Measurements from ENCODE around the gene CIPC.

Gene CIPC

DNA sequence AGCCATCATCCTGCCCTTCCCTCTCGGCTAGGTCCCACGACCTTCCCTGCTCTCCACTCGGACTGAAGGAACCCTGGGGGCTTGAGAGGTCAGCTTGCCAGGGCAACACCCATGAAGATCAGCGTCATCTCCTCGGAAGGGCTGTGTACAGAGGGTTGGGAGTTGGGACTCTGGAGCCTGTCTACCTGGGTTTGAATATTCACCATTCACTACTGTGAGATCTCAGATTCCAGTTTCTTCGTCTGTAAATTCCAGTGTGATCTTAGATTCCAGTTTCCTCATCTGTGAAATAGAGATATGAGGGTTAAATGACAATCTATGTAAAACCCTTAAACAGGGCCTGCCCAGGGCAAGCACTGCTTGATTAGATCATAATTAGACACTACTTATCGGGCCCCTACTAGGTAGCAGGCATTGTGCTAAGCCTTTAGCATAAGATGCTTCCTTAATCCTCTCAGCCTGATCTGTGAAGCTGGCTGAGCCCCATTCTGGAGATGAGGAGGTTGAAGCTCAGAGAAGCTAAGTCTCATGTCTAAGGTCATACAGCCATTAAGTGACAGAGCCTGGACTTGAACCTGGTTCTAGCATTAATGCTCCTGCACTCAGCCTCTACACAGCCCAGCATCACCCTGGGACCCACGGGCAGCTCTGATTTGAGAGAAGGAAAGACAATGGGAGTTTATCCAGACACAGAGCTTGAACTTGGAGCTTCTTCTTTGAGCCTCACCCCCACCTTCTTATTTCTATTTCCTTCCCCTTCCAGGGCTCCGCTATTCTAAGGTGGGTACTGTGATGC is 44.1 kb downstream of the CIPC start:
- peak overlapping the region; percentile 39; the same call in 1 of the 2 replicates for H3K9ac ChIP-seq (ENCODE audit: low read depth, low read length)
- peaks cover 56% of the 10 kb centered on the region for H3K4me1 ChIP-seq (ENCODE audit: control insufficient read depth, insufficient read depth, low read length)
- H3K4me3 ChIP-seq (ENCODE audit: low read depth, low read length) = peak overlapping the region; percentile 72
- peaks cover 16% of the 10 kb centered on the region for H3K36me3 ChIP-seq (ENCODE audit: control insufficient read depth, insufficient read depth, low read length)
- H3K9me3 ChIP-seq (ENCODE audit: control insufficient read depth, insufficient read depth, low read length) = no peaks in the 10 kb centered on the region
- peak overlapping the region; percentile 15 for H3K27ac ChIP-seq (ENCODE audit: low read depth, low read length)
- H3K27me3 ChIP-seq (ENCODE audit: control insufficient read depth, insufficient read depth, low read length) = peaks cover 18% of the 10 kb centered on the region

DNA sequence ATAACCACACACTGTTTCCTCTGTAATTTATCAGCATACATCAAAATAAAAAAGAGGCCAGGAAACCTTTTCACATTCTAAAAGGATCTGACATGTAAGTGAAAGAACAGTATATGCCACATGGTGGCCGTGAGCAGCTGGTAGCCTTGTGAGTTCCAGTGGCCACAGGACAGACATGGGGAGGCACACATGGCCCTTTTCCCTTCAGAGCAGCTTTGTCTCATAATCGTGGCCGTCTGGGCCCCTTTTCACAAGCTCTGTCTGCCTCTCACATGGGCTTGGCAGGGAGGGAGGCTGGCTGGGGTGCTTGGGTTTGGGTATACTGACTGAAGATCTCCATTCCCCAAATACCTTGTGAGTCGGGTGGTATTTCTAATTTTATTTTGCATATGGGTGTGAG is 45.0 kb downstream of the CIPC start:
- Histone ChIP-seq H3K27me3 (ENCODE audit: control insufficient read depth, insufficient read depth, low read length) (peaks cover 18% of the 10 kb centered on the region), H3K36me3 (ENCODE audit: control insufficient read depth, insufficient read depth, low read length) (peaks cover 9% of the 10 kb centered on the region), H3K9me3 (ENCODE audit: control insufficient read depth, insufficient read depth, low read length) (no peaks in the 10 kb centered on the region), H3K4me1 (ENCODE audit: control insufficient read depth, insufficient read depth, low read length) (peaks cover 56% of the 10 kb centered on the region), H3K4me3 (ENCODE audit: low read depth, low read length) (peak overlapping the region; percentile 72), H3K27ac (ENCODE audit: low read depth, low read length) (peak overlapping the region; percentile 48), H3K9ac (ENCODE audit: low read depth, low read length) (no peak overlapping the region)

DNA sequence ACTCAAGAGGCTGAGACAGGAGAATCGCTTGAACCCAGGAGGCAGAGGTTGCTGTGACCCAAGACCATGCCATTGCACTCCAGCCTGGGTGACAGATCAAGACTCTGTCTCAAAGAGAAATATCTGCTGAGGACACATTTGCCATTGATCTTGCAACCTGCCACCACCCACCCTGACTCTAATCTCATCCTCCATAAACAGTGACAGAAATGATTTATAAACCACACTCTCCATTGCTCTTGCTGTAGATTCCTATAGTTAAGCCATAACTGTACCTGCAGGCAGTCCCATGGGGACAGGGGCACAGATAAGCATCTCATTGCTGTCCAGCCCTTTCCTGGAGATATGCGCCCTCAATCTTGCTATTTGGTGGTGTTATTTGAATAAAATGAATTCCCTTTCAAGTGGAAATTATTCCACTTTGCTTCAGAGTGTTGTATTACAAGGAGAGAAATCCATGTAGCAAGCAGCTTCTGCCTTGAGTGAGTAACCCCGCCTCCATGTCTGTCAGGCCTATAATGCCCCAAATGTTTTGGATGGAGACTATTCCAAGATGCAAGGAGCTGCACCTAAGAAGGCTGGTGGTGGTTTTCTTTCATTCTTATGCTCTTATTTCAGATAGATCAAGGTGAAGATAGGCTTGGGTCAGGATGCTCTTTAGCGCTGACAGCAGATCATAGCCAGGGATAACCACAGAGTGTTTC is 46.5 kb downstream of the CIPC start:
- Histone ChIP-seq H3K27me3 (ENCODE audit: control insufficient read depth, insufficient read depth, low read length) (peaks cover 18% of the 10 kb centered on the region), H3K9me3 (ENCODE audit: control insufficient read depth, insufficient read depth, low read length) (no peaks in the 10 kb centered on the region), H3K27ac (ENCODE audit: low read depth, low read length) (no peak overlapping the region), H3K4me1 (ENCODE audit: control insufficient read depth, insufficient read depth, low read length) (peaks cover 52% of the 10 kb centered on the region), H3K4me3 (ENCODE audit: low read depth, low read length) (no peak overlapping the region), H3K36me3 (ENCODE audit: control insufficient read depth, insufficient read depth, low read length) (no peaks in the 10 kb centered on the region), H3K9ac (ENCODE audit: low read depth, low read length) (no peak overlapping the region)

DNA sequence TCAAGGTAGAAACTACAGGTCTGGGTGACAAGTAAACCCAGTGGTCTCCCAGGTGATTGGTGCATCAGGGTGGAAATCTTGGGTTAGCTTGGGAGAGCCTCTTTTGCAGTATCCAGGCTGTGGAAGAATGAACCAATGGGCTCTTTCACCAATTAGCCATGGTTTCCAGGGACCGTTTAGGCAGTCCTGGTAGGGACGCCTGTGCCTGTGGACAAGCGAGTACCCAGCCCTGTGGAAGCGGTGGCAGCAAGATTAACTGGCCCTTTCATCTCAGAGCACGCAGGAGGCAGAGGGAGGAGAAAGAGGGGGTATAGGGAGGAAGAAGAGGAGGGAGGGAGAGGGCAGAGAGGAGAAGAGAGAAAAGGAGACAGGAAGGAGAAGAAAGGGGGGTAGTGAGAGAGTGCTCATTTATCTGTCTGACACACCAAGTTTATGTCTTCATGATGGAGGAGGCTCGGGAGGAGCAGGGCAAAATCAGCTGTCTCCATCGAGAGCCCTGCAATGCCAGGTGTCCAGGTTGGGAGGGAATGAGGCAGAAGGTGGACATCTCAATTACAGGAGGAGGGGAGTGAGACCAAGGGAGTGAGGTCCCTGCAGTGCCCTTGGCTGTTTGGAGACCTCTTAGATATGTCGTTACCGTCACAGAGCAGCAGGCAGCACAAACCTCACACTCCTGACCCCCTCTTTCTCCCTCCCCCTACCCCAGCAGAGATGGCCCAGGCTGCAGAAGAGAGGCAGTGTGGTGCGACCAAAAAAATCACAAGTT is 48.1 kb downstream of the CIPC start:
- Histone ChIP-seq H3K9me3 (ENCODE audit: control insufficient read depth, insufficient read depth, low read length) (no peaks in the 10 kb centered on the region), H3K27me3 (ENCODE audit: control insufficient read depth, insufficient read depth, low read length) (peaks cover 10% of the 10 kb centered on the region; the same call in 1 of the 2 replicates), H3K4me3 (ENCODE audit: low read depth, low read length) (no peak overlapping the region), H3K36me3 (ENCODE audit: control insufficient read depth, insufficient read depth, low read length) (no peaks in the 10 kb centered on the region), H3K9ac (ENCODE audit: low read depth, low read length) (no peak overlapping the region), H3K27ac (ENCODE audit: low read depth, low read length) (no peak overlapping the region), H3K4me1 (ENCODE audit: control insufficient read depth, insufficient read depth, low read length) (peaks cover 48% of the 10 kb centered on the region)

DNA sequence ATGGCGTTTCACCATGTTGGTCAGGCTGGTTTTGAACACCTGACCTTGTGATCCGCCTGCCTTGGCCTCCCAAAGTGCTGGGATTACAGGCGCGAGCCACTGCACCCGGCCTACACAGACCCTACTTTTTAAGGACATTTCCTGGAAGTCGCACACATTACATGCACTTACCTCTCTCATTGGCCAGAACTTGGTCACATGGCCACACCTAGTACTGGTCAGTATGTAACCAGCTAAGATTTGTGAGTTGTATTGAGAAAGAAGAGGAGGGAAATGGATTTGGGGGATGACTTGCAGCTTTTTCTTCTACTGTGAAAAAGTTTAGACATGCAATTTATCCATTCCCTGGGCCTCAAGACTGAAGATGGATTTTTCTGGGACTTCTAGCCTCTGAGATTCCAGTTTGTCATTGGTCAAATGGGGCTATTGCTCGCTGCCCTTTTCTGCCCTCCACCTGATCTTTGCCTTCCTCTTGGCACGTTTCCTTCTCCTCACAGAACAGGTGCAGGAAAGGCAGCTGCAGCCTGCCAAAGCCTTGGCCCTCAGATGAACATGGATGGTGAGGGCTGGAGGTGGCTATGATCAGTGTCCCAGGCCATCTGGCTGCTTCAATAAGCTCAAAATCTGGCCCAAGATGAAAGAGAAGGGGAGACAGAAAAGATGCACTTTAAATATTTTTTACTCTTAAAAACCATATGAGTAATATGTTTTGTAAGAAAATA is 50.6 kb downstream of the CIPC start:
- Histone ChIP-seq H3K9me3 (ENCODE audit: control insufficient read depth, insufficient read depth, low read length) (no peaks in the 10 kb centered on the region), H3K4me3 (ENCODE audit: low read depth, low read length) (no peak overlapping the region), H3K27me3 (ENCODE audit: control insufficient read depth, insufficient read depth, low read length) (peaks cover 2% of the 10 kb centered on the region; the same call in 1 of the 2 replicates), H3K27ac (ENCODE audit: low read depth, low read length) (no peak overlapping the region), H3K4me1 (ENCODE audit: control insufficient read depth, insufficient read depth, low read length) (peaks cover 33% of the 10 kb centered on the region), H3K36me3 (ENCODE audit: control insufficient read depth, insufficient read depth, low read length) (no peaks in the 10 kb centered on the region), H3K9ac (ENCODE audit: low read depth, low read length) (no peak overlapping the region)

DNA sequence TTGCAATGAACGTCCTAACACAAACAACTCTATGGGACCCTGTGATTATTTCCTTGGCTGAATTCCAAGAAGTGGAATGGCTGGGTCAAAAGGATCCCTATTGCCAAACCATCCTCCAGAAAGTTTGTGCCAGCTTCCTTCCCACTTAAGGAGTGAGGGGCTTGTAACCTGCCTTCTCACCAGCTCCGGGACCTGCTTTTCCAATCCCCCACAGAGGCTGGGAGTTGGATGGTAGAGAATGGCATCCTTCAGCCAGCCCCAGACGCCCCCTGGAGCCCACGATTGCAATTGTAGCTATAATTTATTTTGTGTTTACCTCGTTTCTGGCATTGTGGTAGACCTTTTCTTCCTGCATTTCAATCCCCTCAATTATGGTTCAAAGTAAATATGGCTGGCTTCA is 53.2 kb downstream of the CIPC start:
- H3K9me3 ChIP-seq (ENCODE audit: control insufficient read depth, insufficient read depth, low read length) = no peaks in the 10 kb centered on the region

DNA sequence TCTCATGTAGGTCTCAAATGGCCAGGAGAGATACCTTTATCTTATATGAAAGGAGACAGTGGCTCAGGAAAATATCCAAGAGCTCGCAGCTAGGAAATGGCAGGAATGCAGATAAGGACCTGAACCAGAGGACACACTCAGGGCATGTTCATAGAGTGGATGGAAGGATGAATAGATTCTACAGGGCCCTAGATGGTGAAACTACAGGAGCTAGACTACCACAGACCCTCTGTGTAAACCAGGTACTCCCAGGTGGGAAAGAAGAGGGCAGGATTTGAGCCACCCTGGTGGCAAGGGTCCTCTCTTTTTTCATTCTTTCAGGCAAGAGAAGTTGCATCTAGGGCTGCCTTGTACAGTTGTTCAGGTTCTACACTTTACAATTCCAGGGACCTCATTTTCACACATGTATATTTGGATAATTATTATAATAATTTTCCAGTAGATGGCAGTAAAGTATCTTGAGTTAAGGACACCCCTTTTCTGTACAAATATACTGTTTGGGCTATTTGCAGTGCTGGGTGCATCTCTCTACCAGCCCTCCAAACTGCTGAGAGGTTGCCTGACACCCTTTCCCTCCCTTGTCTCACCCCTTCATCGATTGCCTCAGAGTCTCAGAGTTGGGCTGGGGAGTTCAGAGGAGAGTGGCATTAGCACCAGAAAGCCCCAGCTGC is 54.0 kb downstream of the CIPC start:
- Histone ChIP-seq H3K27ac (ENCODE audit: low read depth, low read length) (no peak overlapping the region), H3K9ac (ENCODE audit: low read depth, low read length) (no peak overlapping the region), H3K4me3 (ENCODE audit: low read depth, low read length) (no peak overlapping the region), H3K9me3 (ENCODE audit: control insufficient read depth, insufficient read depth, low read length) (no peaks in the 10 kb centered on the region), H3K27me3 (ENCODE audit: control insufficient read depth, insufficient read depth, low read length) (no peaks in the 10 kb centered on the region), H3K4me1 (ENCODE audit: control insufficient read depth, insufficient read depth, low read length) (0 out of 2 replicates have a peak, but pooled peaks cover 3% of the 10 kb centered on the region), H3K36me3 (ENCODE audit: control insufficient read depth, insufficient read depth, low read length) (no peaks in the 10 kb centered on the region)

More for the DNA sequence above, 53.2 kb downstream of the CIPC start:
- H3K27me3 ChIP-seq (ENCODE audit: control insufficient read depth, insufficient read depth, low read length) = no peaks in the 10 kb centered on the region
- H3K9ac ChIP-seq (ENCODE audit: low read depth, low read length) = no peak overlapping the region
- no peak overlapping the region for H3K27ac ChIP-seq (ENCODE audit: low read depth, low read length)
- no peaks in the 10 kb centered on the region for H3K36me3 ChIP-seq (ENCODE audit: control insufficient read depth, insufficient read depth, low read length)
- H3K4me1 ChIP-seq (ENCODE audit: control insufficient read depth, insufficient read depth, low read length) = peaks cover 8% of the 10 kb centered on the region
- no peak overlapping the region for H3K4me3 ChIP-seq (ENCODE audit: low read depth, low read length)

DNA sequence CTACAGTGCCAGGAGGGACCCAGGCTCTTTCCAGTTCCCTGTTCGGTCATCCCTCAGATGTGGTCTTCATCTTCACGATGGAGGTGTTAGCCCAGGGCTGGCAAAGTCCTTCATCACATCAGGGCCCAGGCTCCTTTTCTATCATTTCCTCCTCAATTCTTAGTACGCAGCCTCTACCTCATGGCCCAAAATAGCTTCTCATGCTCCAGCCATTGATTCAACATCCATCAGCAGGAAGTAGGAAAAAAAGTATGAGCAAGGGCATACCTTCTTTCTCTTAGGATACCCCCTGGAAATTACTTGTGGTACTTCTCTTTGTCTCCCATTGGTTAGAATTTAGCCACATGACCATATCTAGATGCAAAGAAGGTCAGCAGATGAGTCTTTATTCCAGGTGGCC is 55.7 kb downstream of the CIPC start:
- no peak overlapping the region for H3K27ac ChIP-seq (ENCODE audit: low read depth, low read length)
- H3K9ac ChIP-seq (ENCODE audit: low read depth, low read length) = no peak overlapping the region
- peaks cover 14% of the 10 kb centered on the region for H3K4me1 ChIP-seq (ENCODE audit: control insufficient read depth, insufficient read depth, low read length)
- H3K27me3 ChIP-seq (ENCODE audit: control insufficient read depth, insufficient read depth, low read length) = no peaks in the 10 kb centered on the region
- no peaks in the 10 kb centered on the region for H3K9me3 ChIP-seq (ENCODE audit: control insufficient read depth, insufficient read depth, low read length)
- H3K36me3 ChIP-seq (ENCODE audit: control insufficient read depth, insufficient read depth, low read length) = no peaks in the 10 kb centered on the region
- no peak overlapping the region for H3K4me3 ChIP-seq (ENCODE audit: low read depth, low read length)

DNA sequence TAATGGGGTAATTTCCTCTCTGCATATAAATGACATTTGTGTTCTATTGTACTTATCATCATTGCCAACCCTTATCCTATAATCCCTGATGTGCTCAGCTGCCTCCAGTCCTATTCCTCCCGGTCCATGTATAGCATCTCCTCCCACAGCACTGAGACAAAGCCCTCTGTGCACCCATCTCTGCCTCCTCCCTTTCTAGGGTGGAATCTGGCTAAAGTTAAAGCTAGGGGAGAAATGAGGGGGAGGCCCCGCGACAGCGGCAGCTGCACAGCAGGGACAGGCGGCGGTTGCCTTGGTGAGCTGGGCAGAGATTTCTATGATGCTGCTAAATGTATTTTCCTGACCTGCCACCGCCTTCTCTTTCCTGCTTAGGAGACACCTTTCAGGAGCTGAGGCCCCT is 56.4 kb downstream of the CIPC start:
- Histone ChIP-seq H3K9me3 (ENCODE audit: control insufficient read depth, insufficient read depth, low read length) (no peaks in the 10 kb centered on the region), H3K27ac (ENCODE audit: low read depth, low read length) (no peak overlapping the region), H3K27me3 (ENCODE audit: control insufficient read depth, insufficient read depth, low read length) (no peaks in the 10 kb centered on the region)

DNA sequence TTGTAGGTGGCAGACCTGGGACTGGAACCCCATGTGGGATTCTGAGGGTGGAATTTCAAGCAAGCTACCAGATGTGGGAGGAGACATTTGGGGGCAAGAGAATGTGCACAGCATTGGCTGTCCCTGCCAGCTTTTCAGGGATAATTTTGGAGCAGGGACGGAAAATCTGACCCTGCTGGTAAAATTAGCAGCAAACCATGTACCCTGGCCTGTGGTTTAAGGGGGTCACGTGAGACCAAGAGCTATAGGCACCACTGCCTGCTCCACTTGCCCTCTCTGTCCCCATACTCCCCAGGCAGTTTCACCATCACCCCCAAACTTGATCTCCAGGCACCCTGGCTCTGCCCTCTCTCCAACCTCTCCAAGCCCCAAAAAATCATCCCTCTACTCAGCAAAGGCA is 57.0 kb downstream of the CIPC start:
- H3K27ac ChIP-seq (ENCODE audit: low read depth, low read length) = no peak overlapping the region
- H3K27me3 ChIP-seq (ENCODE audit: control insufficient read depth, insufficient read depth, low read length) = no peaks in the 10 kb centered on the region
- no peak overlapping the region for H3K4me3 ChIP-seq (ENCODE audit: low read depth, low read length)
- no peak overlapping the region for H3K9ac ChIP-seq (ENCODE audit: low read depth, low read length)
- peaks cover 17% of the 10 kb centered on the region for H3K4me1 ChIP-seq (ENCODE audit: control insufficient read depth, insufficient read depth, low read length)
- H3K36me3 ChIP-seq (ENCODE audit: control insufficient read depth, insufficient read depth, low read length) = no peaks in the 10 kb centered on the region
- no peaks in the 10 kb centered on the region for H3K9me3 ChIP-seq (ENCODE audit: control insufficient read depth, insufficient read depth, low read length)

More for the DNA sequence above, 56.4 kb downstream of the CIPC start:
- H3K9ac ChIP-seq (ENCODE audit: low read depth, low read length) = no peak overlapping the region
- no peaks in the 10 kb centered on the region for H3K36me3 ChIP-seq (ENCODE audit: control insufficient read depth, insufficient read depth, low read length)
- no peak overlapping the region for H3K4me3 ChIP-seq (ENCODE audit: low read depth, low read length)
- H3K4me1 ChIP-seq (ENCODE audit: control insufficient read depth, insufficient read depth, low read length) = peaks cover 17% of the 10 kb centered on the region
